Measurements from ENCODE around the gene NEK4. TPM values are rescaled to one million over a fixed set of nuclear protein-coding genes. Genes with fewer than 3 reads are reported as not detected.

NEK4 gene
- total and polyA plus RNA-seq, 4 experiments from 2014 or later = 7.0 to 27.9 (median 19.8) TPM

GRCh38 chr3:52788890-52789745 is 18.4 kb upstream of the NEK4 start:
- H3K27ac Mint-ChIP-seq = no peak overlapping the region
- H3K4me3 Mint-ChIP-seq = no peak overlapping the region

GRCh38 chr3:52787672-52788625 is 17.2 kb upstream of the NEK4 start:
- Mint-ChIP-seq H3K4me3 (no peak overlapping the region), H3K9me3 (peaks cover 0 to 2% (median 0%) of the 10 kb centered on the region in 8 donors), H3K36me3 (no peaks in the 10 kb centered on the region), H3K27ac (no peak overlapping the region), H3K27me3 (peaks cover 1 to 3% of the 10 kb centered on the region in 2 donors), H3K4me1 (no peaks in the 10 kb centered on the region)
- Histone ChIP-seq H3K36me3 (ENCODE audit: insufficient read depth, low read length) (no peaks in the 10 kb centered on the region), H3K27ac (ENCODE audit: low read depth, low read length) (no peak overlapping the region), H3K4me1 (ENCODE audit: insufficient read depth, low read length) (no peaks in the 10 kb centered on the region), H3K4me3 (ENCODE audit: low read length in 2 of 2) (no peak overlapping the region), H3K9me3 (ENCODE audit: control insufficient read depth in 1 of 2, low read length in 2 of 2) (no peaks in the 10 kb centered on the region), H3K27me3 (ENCODE audit: insufficient read depth, low read length) (no peaks in the 10 kb centered on the region)
- intact Hi-C loops (cut with micrococcal nuclease) = no loop called here
- POLR2A ChIA-PET (ENCODE audit: partially characterized antibody) = no interaction called here
- DNase-seq = no peak
- CTCF ChIA-PET (ENCODE audit: partially characterized antibody) = no interaction called here

More at GRCh38 chr3:52788890-52789745, 18.4 kb upstream of the NEK4 start:
- Histone ChIP-seq H3K36me3 (ENCODE audit: insufficient read depth, low read length) (no peaks in the 10 kb centered on the region), H3K27ac (ENCODE audit: low read depth, low read length) (no peak overlapping the region), H3K4me3 (ENCODE audit: low read length in 2 of 2) (no peak overlapping the region), H3K4me1 (ENCODE audit: insufficient read depth, low read length) (no peaks in the 10 kb centered on the region), H3K27me3 (ENCODE audit: insufficient read depth, low read length) (no peaks in the 10 kb centered on the region), H3K9me3 (ENCODE audit: control insufficient read depth in 1 of 2, low read length in 2 of 2) (no peaks in the 10 kb centered on the region)
- no peak for DNase-seq
- ChIA-PET CTCF (ENCODE audit: partially characterized antibody) (interaction anchor here (0.8 kb wide), 1 partner anchor 10 kb away, joined by 4 read pairs; no protein-coding TSS in a partner anchor), POLR2A (ENCODE audit: partially characterized antibody) (no interaction called here)
- intact Hi-C loops (cut with micrococcal nuclease) = no loop called here
- peaks cover 0 to 2% (median 0%) of the 10 kb centered on the region in 8 donors for H3K9me3 Mint-ChIP-seq
- no peaks in the 10 kb centered on the region for H3K36me3 Mint-ChIP-seq
- H3K27me3 Mint-ChIP-seq = peaks cover 1 to 3% of the 10 kb centered on the region in 2 donors
- H3K4me1 Mint-ChIP-seq = no peaks in the 10 kb centered on the region

- Mint-ChIP-seq H3K4me3 (no peak overlapping the region), H3K27ac (no peak overlapping the region), H3K4me1 (no peaks in the 10 kb centered on the region), H3K9me3 (no peaks in the 10 kb centered on the region), H3K36me3 (no peaks in the 10 kb centered on the region), H3K27me3 (peaks cover 1 to 3% of the 10 kb centered on the region in 2 donors)
- H3K27me3 ChIP-seq (ENCODE audit: insufficient read depth, low read length) = no peaks in the 10 kb centered on the region
- POLR2A ChIA-PET (ENCODE audit: partially characterized antibody) = no interaction called here
- intact Hi-C loops (cut with micrococcal nuclease) = no loop called here
- no peaks in the 10 kb centered on the region for H3K9me3 ChIP-seq (ENCODE audit: control insufficient read depth in 1 of 2, low read length in 2 of 2)
- no peak for DNase-seq
- H3K4me1 ChIP-seq (ENCODE audit: insufficient read depth, low read length) = no peaks in the 10 kb centered on the region
- no peaks in the 10 kb centered on the region for H3K36me3 ChIP-seq (ENCODE audit: insufficient read depth, low read length)
- no peak overlapping the region for H3K4me3 ChIP-seq (ENCODE audit: low read length in 2 of 2)
- CTCF ChIA-PET (ENCODE audit: partially characterized antibody) = no interaction called here
- no peak overlapping the region for H3K27ac ChIP-seq (ENCODE audit: low read depth, low read length)
Observed at GRCh38 chr3:52787246-52787645, 16.5 kb upstream of the NEK4 start.

- no peak overlapping the region for H3K4me3 ChIP-seq (ENCODE audit: low read length in 2 of 2)
- H3K4me1 ChIP-seq (ENCODE audit: insufficient read depth, low read length) = no peaks in the 10 kb centered on the region
- no peak overlapping the region for H3K27ac Mint-ChIP-seq
- H3K36me3 ChIP-seq (ENCODE audit: insufficient read depth, low read length) = no peaks in the 10 kb centered on the region
- no peaks in the 10 kb centered on the region for H3K9me3 ChIP-seq (ENCODE audit: control insufficient read depth in 1 of 2, low read length in 2 of 2)
- no peak overlapping the region for H3K27ac ChIP-seq (ENCODE audit: low read depth, low read length)
- no peak for DNase-seq
- no peaks in the 10 kb centered on the region for H3K4me1 Mint-ChIP-seq
- H3K9me3 Mint-ChIP-seq = no peaks in the 10 kb centered on the region
- H3K27me3 ChIP-seq (ENCODE audit: insufficient read depth, low read length) = no peaks in the 10 kb centered on the region
- POLR2A ChIA-PET (ENCODE audit: partially characterized antibody) = no interaction called here
- H3K36me3 Mint-ChIP-seq = no peaks in the 10 kb centered on the region
- CTCF ChIA-PET (ENCODE audit: partially characterized antibody) = no interaction called here
- intact Hi-C loops (cut with micrococcal nuclease) = no loop called here
- peaks cover 0 to 5% of the 10 kb centered on the region in 2 donors for H3K27me3 Mint-ChIP-seq
- no peak overlapping the region for H3K4me3 Mint-ChIP-seq
Observed at GRCh38 chr3:52786330-52787215, 15.8 kb upstream of the NEK4 start.

- H3K27ac ChIP-seq (ENCODE audit: low read depth, low read length) = no peak overlapping the region
- no peaks in the 10 kb centered on the region for H3K4me1 ChIP-seq (ENCODE audit: insufficient read depth, low read length)
- H3K36me3 ChIP-seq (ENCODE audit: insufficient read depth, low read length) = no peaks in the 10 kb centered on the region
- H3K4me3 ChIP-seq (ENCODE audit: low read length in 2 of 2) = no peak overlapping the region
- CTCF ChIA-PET (ENCODE audit: partially characterized antibody) = interaction anchor here (0.9 kb wide), 1 partner anchor 14 kb away, joined by 3 read pairs; no protein-coding TSS in a partner anchor
- no peaks in the 10 kb centered on the region for H3K4me1 Mint-ChIP-seq
- no peaks in the 10 kb centered on the region for H3K27me3 ChIP-seq (ENCODE audit: insufficient read depth, low read length)
- H3K9me3 ChIP-seq (ENCODE audit: control insufficient read depth in 1 of 2, low read length in 2 of 2) = no peaks in the 10 kb centered on the region
- DNase-seq = no peak
- H3K9me3 Mint-ChIP-seq = no peaks in the 10 kb centered on the region
- intact Hi-C loops (cut with micrococcal nuclease) = no loop called here
- H3K27ac Mint-ChIP-seq = no peak overlapping the region
- H3K4me3 Mint-ChIP-seq = no peak overlapping the region
- POLR2A ChIA-PET (ENCODE audit: partially characterized antibody) = no interaction called here
- H3K36me3 Mint-ChIP-seq = no peaks in the 10 kb centered on the region
- H3K27me3 Mint-ChIP-seq = peaks cover 0 to 5% of the 10 kb centered on the region in 2 donors
Observed at GRCh38 chr3:52784931-52785590, 14.3 kb upstream of the NEK4 start.

GRCh38 chr3:52784021-52784621 is 13.4 kb upstream of the NEK4 start:
- Mint-ChIP-seq H3K9me3 (no peaks in the 10 kb centered on the region), H3K27ac (no peak overlapping the region), H3K4me1 (no peaks in the 10 kb centered on the region), H3K36me3 (no peaks in the 10 kb centered on the region), H3K27me3 (peaks cover 0 to 5% of the 10 kb centered on the region in 2 donors), H3K4me3 (no peak overlapping the region)
- no peaks in the 10 kb centered on the region for H3K9me3 ChIP-seq (ENCODE audit: control insufficient read depth in 1 of 2, low read length in 2 of 2)
- H3K4me1 ChIP-seq (ENCODE audit: insufficient read depth, low read length) = no peaks in the 10 kb centered on the region
- ChIA-PET CTCF (ENCODE audit: partially characterized antibody) (interaction anchor here (0.9 kb wide), 1 partner anchor 13 kb away, joined by 3 read pairs; no protein-coding TSS in a partner anchor), POLR2A (ENCODE audit: partially characterized antibody) (no interaction called here)
- DNase-seq = no peak
- H3K4me3 ChIP-seq (ENCODE audit: low read length in 2 of 2) = no peak overlapping the region
- no peaks in the 10 kb centered on the region for H3K27me3 ChIP-seq (ENCODE audit: insufficient read depth, low read length)
- no peaks in the 10 kb centered on the region for H3K36me3 ChIP-seq (ENCODE audit: insufficient read depth, low read length)
- no peak overlapping the region for H3K27ac ChIP-seq (ENCODE audit: low read depth, low read length)
- intact Hi-C loops (cut with micrococcal nuclease) = no loop called here

All from CD4-positive, alpha-beta memory T cell (primary cell).